Measurements from ENCODE around the gene NDUFAF8. TPM values are rescaled to one million over a fixed set of nuclear protein-coding genes. Genes with fewer than 3 reads are reported as not detected.

NDUFAF8 gene
- total and polyA plus RNA-seq, 10 of the 15 experiments (the other 5 are each of a cell fraction or from before 2014, with no cell fraction given): 22.0 to 307 (median 106) TPM

- no peaks in the 10 kb centered on the region for H3K27me3 ChIP-seq (replicated peaks in 1 of 2; ENCODE audit: control insufficient read depth in 2 of 2, insufficient read depth in 2 of 2, low read length in 1 of 2)
- H3K79me2 ChIP-seq (ENCODE audit: control insufficient read depth, insufficient read depth, low read length): no peaks in the 10 kb centered on the region
- ATAC-seq (no peak), FAIRE-seq (no peak), DNase-seq (ENCODE audit: low read depth, low spot score) (no peak)
- H3K4me2 ChIP-seq (ENCODE audit: control insufficient read depth, insufficient read depth): no peak overlapping the region
- H4K20me1 ChIP-seq (ENCODE audit: control insufficient read depth, insufficient read depth): no peaks in the 10 kb centered on the region
- ChIA-PET RAD21 (ENCODE audit: unreplicated experiment) (no interaction called here), SMC1A (ENCODE audit: uncharacterized antibody, unreplicated experiment) (no interaction called here), CTCF (no interaction called here), POLR2A (no interaction called here)
- H3K9me3 ChIP-seq (replicated peaks; ENCODE audit: control insufficient read depth, insufficient read depth, low read length): no peaks in the 10 kb centered on the region
- no peak overlapping the region for H3K27ac ChIP-seq (ENCODE audit: control insufficient read depth, insufficient read depth)
- no peak overlapping the region for H3K9ac ChIP-seq (ENCODE audit: control insufficient read depth, insufficient read depth, low read length)
- H2AFZ ChIP-seq (ENCODE audit: control insufficient read depth, low read depth, low read length): no peak overlapping the region
- H3K4me3 ChIP-seq: no peak overlapping the region
- BruUV-seq (replicated peaks): no TSS peak
- WGBS (ENCODE audit: insufficient coverage, insufficient replicate concordance, low lambda C conversion rate, missing lambda C conversion rate): 89% methylated on average over 21 of the region's 21 CpGs
- TF ChIP-seq HSF1 (IDR thresholded peaks at IDR 0.05; ENCODE audit: low read depth, low read length) (no peak), MEF2A (IDR thresholded peaks at IDR 0.05; ENCODE audit: insufficient read depth, low read depth, low read length) (no peak), ATF2 (IDR thresholded peaks at IDR 0.05; ENCODE audit: low read length) (no peak), BACH1 (IDR thresholded peaks at IDR 0.05; ENCODE audit: borderline replicate concordance) (no peak), DPF2 (IDR thresholded peaks at IDR 0.05) (no peak), PML (IDR thresholded peaks at IDR 0.05; ENCODE audit: low read length) (no peak), GATAD2B (conservative IDR thresholded peaks at IDR 0.05; ENCODE audit: low read depth) (no peak), MYB (IDR thresholded peaks at IDR 0.05; ENCODE audit: borderline replicate concordance, low read depth, low read length) (no peak), FOS (IDR thresholded peaks at IDR 0.05; ENCODE audit: borderline replicate concordance, extremely low read depth, insufficient read length) (no peak), MTA3 (IDR thresholded peaks at IDR 0.05; ENCODE audit: borderline replicate concordance, low read length) (no peak), FOXM1 (IDR thresholded peaks at IDR 0.05; ENCODE audit: low read depth, low read length) (no peak), FOXK2 (IDR thresholded peaks at IDR 0.05) (no peak), ETV6 (conservative IDR thresholded peaks at IDR 0.05 in 1 of 2, IDR thresholded peaks at IDR 0.05 in 1 of 2; ENCODE audit: borderline replicate concordance in 1 of 2, low read depth in 1 of 2) (no peak), ZBTB11 (CRISPR knock-in tag; IDR thresholded peaks at IDR 0.05) (no peak), BHLHE40 (IDR thresholded peaks at IDR 0.05; ENCODE audit: borderline replicate concordance in 1 of 2, low read depth in 2 of 2, low read length in 1 of 2) (no peak), IKZF1 (conservative IDR thresholded peaks at IDR 0.05) (no peak)
- in situ Hi-C loops (cut with MboI) (no loop called here), intact Hi-C loops (cut with micrococcal nuclease; ENCODE audit: unreplicated experiment) (no loop called here)
- H3K36me3 ChIP-seq (ENCODE audit: control insufficient read depth in 2 of 2, insufficient read depth in 2 of 2, low read length in 1 of 2): peaks cover 0 to 6% of the 10 kb centered on the region in 2 experiments; a peak in 2 of 4 replicates
- H3K4me1 ChIP-seq (ENCODE audit: control insufficient read depth, insufficient read depth, low read length): peaks cover 3% of the 10 kb centered on the region; the same call in 1 of the 2 replicates
Measured at GRCh38 chr17:81194225-81194760, 44.8 kb upstream of the NDUFAF8 start.

Data from GM12878 (cell line).